Activated CD8-positive, alpha-beta memory T cell treated with anti-CD3 and anti-CD28 coated beads for 4 hours (primary cell): ENCODE results near the gene LAYN.

ENCODE experiments used
- DNase-seq, 2 donors: peaks; one replicate each; pipeline ENCODE4 v3.0.0-alpha.2; 2020; ENCODE audit warnings: low read depth in 2 of 2

LAYN gene

DNA sequence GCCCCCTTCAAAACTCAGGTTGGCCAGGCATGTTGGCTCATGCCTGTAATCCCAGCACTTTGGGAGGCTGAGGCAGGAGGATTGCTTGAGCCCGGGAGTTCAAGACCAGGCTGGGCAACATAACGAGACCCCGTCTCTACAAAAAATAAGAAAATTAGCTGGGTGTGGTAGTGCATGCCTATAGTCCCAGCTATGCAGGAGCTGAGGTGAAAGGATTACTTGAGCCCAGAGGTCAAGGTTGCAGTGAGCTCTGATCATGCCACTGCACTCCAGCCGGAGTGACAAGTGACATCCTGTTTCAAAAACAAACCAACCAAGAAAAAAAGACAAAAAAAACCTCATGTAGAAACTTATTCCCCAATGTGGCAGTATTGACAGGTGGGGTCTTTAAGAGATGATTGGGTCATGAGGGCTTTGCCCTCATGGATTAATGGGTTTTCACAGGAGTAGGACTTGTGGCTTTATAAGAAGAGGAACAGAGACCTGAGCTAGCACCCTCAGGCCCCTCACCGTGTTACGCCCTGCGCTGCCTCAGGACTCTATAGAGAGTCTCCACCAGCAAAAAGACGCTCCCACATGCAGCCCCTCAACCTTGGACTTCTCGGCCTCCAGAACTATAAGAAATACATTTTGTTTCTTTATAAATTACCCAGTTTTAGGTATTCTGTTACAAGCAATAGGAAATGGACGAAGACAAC is 22.3 kb downstream of the LAYN start:
- no peak for DNase-seq

DNA sequence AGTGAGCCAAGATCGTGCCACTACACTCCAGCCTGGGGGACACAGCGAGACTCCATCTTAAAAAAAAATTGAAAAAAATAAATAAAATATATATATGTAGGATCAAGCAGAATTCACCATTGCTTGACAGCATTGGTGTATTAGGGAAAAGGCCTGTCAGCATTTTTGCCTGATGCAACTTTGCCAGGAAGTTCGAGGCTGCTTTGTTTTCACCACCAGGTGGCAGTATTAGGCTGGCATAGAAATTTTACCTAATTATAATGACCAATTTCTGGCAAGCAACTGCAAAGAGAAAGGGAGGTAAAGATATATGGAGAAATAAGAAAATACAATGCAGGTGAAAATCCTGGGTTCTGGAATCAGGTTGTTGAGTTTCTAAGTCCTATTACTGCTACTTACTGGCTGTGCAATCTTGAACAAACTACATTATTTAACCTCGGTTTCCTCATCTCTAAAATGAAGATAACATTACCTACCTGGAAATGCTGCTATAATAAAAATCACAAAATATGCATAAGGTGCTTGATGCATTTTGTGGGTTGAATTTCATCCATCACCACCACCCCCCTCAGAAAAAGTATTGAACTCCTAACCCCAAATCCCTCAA is 24.7 kb downstream of the LAYN start:
- peak; percentile 30 to 31 for DNase-seq

GRCh38 chr11:111566324-111566723 is 25.8 kb downstream of the LAYN start:
- DNase-seq, result no peak

DNA sequence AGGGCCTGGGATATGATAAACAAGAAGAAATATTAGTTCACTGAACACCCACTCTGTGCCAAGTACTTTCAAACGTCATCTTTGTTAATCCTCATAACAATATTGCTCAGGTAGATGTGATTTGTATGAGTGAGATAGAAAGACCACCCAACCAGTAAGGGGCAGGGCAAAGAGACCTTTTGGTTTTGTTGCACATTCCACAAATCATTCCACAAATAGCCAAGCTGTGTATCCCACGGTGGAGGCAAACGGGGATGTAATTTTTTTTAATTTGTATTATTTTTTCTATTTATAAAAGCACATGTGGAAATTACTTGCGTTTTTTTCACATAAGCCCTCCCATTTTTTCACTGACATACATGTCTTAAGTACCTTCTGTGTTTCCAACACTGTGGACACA is 29.0 kb downstream of the LAYN start:
- no peak for DNase-seq

DNA sequence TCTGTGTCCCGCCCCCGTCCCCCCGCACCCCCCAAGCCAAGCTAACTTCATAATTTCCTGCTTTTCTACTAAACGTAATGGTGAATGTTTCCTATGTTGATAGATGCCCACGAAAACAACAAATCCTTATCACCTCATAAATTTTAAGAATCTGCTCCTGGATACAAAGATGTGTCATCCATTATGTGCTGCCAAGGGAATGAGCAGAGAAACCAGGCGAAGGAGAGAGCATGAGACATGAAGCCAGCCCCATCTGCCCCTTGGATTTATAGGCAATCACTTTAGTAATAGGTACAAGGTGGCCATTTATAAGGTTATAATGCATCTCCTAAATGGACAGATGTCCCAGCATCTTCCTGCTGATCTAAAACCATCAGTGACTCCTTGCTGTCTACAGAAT is 30.3 kb downstream of the LAYN start:
- no peak for DNase-seq

GRCh38 chr11:111571829-111572501 is 31.4 kb downstream of the LAYN start:
- DNase-seq, result no peak

- DNase-seq, result no peak
Measured at GRCh38 chr11:111572581-111572980, 32.1 kb downstream of the LAYN start.

GRCh38 chr11:111573821-111574249 is 33.3 kb downstream of the LAYN start:
- DNase-seq, result no peak

- DNase-seq, result no peak
Measured at GRCh38 chr11:111574373-111575225, 34.1 kb downstream of the LAYN start.

DNA sequence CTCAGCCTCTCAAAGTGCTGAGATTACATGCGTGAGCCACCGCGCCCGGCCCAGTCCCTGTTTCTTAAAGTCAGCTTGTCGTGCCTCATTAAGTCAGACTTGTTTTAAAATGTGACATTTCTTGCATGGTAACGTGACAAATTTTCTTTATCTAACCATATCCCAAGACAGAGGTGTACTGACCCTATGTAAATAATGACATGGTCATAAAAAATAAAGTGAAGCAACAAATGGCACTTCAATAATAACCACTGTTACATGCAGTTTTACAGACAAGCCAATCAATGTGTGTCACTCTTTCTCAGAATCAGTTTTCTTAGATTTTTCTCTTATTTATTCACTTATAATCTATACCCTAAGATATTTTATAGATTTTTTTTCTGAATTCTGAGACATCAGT is 35.2 kb downstream of the LAYN start:
- no peak for DNase-seq

DNA sequence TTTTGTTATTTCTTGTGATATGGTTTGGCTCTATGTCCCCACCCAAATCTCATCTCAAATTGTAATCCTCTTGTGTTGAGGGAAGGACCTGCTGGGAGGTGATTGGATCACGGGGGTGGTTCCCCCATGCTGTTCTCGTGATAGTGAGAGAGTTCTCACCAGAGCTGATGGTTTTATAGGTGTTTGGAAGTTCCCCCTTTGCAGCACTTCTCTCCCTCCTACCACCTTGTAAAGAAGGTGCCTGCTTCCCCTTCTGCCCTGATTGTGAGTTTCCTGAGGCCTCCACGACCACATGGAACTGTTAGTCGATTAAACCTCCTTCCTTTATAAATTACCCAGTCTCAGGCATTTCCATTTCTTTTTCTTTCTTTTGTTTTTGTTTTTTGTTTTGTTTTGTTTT is 37.3 kb downstream of the LAYN start:
- DNase-seq, result no peak

GRCh38 chr11:111581341-111581740 is 40.8 kb downstream of the LAYN start:
- no peak for DNase-seq

DNA sequence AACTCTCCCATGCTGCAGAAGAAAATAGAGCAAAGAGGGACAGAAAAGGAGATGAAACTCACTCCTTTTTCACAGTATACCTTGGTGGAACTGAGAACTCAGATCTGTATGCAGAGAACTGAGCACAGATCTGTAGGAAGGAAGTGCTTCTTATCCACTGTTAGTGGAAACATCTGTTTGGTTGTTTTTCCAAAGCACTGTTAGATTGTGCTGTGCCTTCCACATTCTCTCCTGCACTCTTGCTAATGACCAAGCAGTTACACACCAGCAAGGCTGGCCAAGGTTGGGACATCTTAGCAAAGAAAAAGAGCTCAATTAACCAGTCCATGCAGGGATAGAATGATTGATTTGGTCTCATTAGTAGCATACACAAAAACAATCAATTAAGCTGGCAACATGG is 41.6 kb downstream of the LAYN start:
- no peak for DNase-seq

GRCh38 chr11:111582881-111583280 is 42.4 kb downstream of the LAYN start:
- no peak for DNase-seq

- DNase-seq, result no peak
Measured at GRCh38 chr11:111585371-111585770, 44.9 kb downstream of the LAYN start.

GRCh38 chr11:111586388-111586831 is 45.9 kb downstream of the LAYN start:
- DNase-seq, result peak; percentile 22 to 25

DNA sequence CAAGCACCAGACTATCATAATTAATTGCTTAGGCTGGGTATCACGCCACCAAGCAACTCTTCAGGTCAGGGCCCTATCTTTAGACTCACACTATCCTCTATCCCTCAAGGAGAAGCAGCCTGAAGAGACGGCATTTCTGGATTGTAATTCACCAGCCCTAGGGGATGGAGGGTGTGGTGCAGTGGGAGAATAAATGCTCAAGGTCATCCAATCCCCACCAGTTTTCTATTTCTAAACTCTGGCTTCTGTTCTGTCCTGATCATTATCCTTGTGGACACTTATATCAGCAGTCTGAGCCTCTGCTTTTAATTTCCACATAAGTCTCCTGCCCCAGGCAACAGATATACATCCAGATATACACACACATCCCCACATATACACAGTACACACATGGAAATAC is 48.6 kb downstream of the LAYN start:
- DNase-seq, result no peak

DNA sequence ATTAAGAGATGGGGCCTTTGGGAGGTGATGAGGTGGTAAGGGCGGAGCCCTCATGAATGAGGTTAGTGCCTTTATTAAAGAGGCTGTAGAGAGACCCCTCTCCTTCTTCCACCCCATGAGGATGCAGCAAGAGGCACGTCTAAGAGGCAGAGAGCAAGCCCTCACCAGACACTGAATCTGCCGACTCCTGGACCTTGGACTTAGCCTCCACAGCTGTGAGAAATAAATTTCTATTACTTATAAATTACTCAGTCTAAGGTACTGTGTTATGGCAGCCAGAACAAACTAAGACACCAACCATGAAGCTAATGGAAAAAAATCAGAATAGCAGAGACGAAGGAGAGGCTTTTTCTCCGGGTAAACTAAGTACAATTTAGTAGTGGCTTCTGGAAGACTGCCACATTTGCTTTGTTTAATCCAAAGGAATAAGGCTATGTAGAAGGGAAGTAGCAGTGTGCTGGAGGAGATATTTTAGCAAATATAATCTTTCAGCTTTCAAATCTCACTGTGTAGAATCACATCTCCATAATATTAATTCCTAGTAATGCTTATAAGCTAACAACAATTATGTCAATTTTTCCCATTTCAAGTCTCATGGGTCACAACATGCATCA is 49.5 kb downstream of the LAYN start:
- DNase-seq, result no peak

DNA sequence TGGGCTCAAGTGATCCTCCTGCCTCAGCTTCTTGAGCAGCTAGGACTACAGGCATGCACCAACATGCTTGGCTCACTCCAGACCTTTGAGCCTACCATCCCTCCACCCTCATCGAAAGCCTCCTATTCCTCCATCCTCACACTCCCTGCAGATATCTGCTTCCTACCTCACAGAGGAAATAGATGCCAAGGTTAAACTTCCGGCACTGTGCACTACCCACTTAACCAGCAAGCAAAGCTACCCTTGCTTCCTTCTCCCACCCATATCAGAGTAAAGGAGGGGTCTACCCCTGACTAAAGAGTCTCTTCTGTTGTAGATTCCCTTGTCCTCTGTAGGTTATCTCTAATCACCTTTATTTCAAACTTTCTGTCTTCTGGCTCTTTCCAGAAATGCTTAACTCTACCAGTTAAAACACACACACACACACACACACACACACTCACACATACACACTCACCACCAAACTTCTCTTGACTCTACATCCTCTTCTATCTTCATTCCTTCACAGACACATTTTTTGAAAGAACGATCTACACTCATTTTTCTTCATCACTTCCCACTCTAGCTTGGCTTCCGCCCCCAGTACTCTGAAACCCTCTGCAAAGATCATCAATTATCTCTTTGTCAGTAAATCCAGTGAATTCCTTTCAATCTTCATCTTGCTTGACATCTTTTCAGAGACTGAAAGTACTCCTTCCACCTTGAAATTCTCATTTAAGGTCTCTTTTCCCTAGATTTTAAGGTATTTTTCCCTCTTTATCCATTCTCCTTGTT is 50.9 kb downstream of the LAYN start:
- DNase-seq, result no peak

GRCh38 chr11:111592491-111592890 is 52.0 kb downstream of the LAYN start:
- no peak for DNase-seq

DNA sequence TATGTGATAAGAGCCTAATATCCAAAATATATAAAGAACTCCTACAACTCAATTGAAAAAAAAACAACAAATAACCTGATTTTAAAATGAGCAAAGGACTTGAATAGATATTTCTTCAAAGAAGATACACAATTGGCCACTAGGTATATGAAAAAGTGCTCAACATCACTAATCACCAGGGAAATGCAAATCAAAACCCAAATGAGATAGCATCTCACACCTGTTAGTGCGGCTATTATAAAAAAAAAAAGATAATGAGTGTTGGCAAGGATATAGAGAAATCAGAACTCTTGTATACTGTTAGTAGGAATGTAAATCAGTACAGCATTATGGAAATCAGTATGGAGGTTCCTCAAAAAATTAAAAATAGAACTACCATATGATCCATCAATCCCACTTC is 55.8 kb downstream of the LAYN start:
- DNase-seq, result no peak
